Pancreas (tissue), 10 donors: Measurements from ENCODE around the gene SHISA7. TPM values are rescaled to one million over a fixed set of nuclear protein-coding genes. Genes with fewer than 3 reads are reported as not detected.

Source experiments
- ATAC-seq, 4 donors: fragments of 200-7000 bp; cut with Tn5 transposase; one replicate each; pipeline versions ENCODE4 v1.8.0 to v1.9.1; 2020; ENCODE audit warnings: mild to moderate bottlenecking in 4 of 4, moderate library complexity in 4 of 4
- DNase-seq, 6 donors: peaks; one replicate each; pipeline ENCODE4 v3.0.0-alpha.2; 2020
- FAIRE-seq: peaks from 2 replicates; lab custom pipeline; 2012; peaks lifted over from hg19 to GRCh38; lab: Jason Lieb, UNC
- H3K27ac ChIP-seq, 4 donors: fragments of 200-600 bp; sonication (generic); 1 replicate in 3 of 4; 2 replicates in 1 of 4; pipeline versions ENCODE4 v1.5.0 to v1.8.0; 2020
- H3K27me3 ChIP-seq, 4 donors: fragments of 200-600 bp; one replicate each; pipeline ENCODE4 v1.8.0; 2021
- H3K36me3 ChIP-seq, 3 donors: fragments of 200-600 bp; sonication (generic) in 1 of 3; one replicate each; pipeline versions ENCODE4 v1.5.0 to v1.8.0; 2020 to 2021
- H3K4me1 ChIP-seq, 3 donors: fragments of 200-600 bp; one replicate each; pipeline ENCODE4 v1.8.0; 2021
- H3K4me3 ChIP-seq, 4 donors: fragments of 200-600 bp; sonication (generic) in 2 of 4; one replicate each; pipeline versions ENCODE4 v1.5.0 to v1.8.0; 2020 to 2021
- H3K9me3 ChIP-seq, 4 donors: fragments of 200-600 bp; one replicate each; pipeline ENCODE4 v1.8.0; 2021
- WGBS, 2 donors: extraction: QIAGEN DNeasy Blood & Tissue Kit; methylation state at CpG; one replicate each; pipeline ENCODE4 v1.1.7; 2013; 5-methylcytosine and 5-hydroxymethylcytosine counted together
- intact Hi-C, 3 donors: fragments of 100-400 bp; cut with DNase I; formaldehyde crosslinking; loops; one replicate each; pipeline versions ENCODE4 v1.11.1 to v1.14.2; 2022
- polyA plus RNA-seq, 2 donors: library from polyadenylated mRNA; stranded (reverse); fragments of 200-250 nt; gene quantifications; one replicate each; pipeline ENCODE4 v1.2.3, GENCODE V29; 2013
- total RNA-seq, 6 donors: library from RNA; stranded (reverse); fragmentation: NEBNext Ultra II Directional in 4 of 6; extraction: Animal tissue kit (Norgen Biotek cat#: 25700) in 4 of 6; gene quantifications; one replicate each; pipeline versions ENCODE4 v1.2.1 to v1.2.4, GENCODE V29; 2021 to 2023
- TF ChIP-seq, protein P1 (sequence below), 4 donors: fragments of 200-600 bp; sonication (generic) in 3 of 4; IDR thresholded peaks; one replicate each; pipeline versions ENCODE4 v1.5.0 to v1.8.0; 2021; ENCODE audit warnings: antibody characterized with exemption in 4 of 4
- donor health status: healthy with polysubstance abuse.
- donor health status: DM: no; HTN: no; CAD: no; lungs with moderate emphysema.
- donor health status: DM: no; HTN: no; CAD: no.
- donor health status: control.
- donor health status: control.
- donor health status: Bipolar disorder and iron deficiency.
- donor health status: DM: yes; HTN: yes; CAD: no.
- donor health status: DM: no; HTN: no; CAD: no.
- donor health status: DM: no; HTN: no; CAD: no.
- donor health status: DM: yes; HTN: yes; CAD: no.

Gene SHISA7
- total and polyA plus RNA-seq, 8 donors: 0.04 to 0.33 (median 0.06) TPM; not detected in 3

DNA sequence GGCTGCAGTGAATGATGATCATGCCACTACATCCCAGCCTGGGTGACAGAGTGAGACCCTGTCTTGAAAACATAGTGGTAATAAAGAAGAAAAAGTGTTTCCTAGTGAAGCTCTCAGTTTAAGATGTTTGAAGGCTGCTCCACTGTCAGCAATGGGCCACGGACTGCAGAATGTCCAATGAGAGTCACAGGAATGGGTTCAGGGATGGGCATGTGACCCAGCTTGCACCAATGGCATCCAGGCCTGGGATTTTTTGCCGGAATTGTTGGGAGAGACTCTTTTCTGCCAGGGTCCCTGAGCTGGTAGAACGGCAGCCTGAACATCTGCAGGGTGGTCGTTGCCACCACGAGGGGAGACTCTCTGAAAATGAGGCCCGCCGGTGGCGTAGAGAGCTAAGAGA, 6.3 kb downstream of the SHISA7 start:
- no peak overlapping the region for H3K4me3 ChIP-seq
- no peaks in the 10 kb centered on the region for H3K4me1 ChIP-seq
- no peaks in the 10 kb centered on the region for H3K9me3 ChIP-seq
- ATAC-seq (no peak), FAIRE-seq (no peak), DNase-seq (no peak)
- peaks cover 0 to 18% (median 7%) of the 10 kb centered on the region in 4 donors for H3K27me3 ChIP-seq
- no peaks in the 10 kb centered on the region for H3K36me3 ChIP-seq
- no peak overlapping the region for H3K27ac ChIP-seq
- TF ChIP-seq, protein P1, sequence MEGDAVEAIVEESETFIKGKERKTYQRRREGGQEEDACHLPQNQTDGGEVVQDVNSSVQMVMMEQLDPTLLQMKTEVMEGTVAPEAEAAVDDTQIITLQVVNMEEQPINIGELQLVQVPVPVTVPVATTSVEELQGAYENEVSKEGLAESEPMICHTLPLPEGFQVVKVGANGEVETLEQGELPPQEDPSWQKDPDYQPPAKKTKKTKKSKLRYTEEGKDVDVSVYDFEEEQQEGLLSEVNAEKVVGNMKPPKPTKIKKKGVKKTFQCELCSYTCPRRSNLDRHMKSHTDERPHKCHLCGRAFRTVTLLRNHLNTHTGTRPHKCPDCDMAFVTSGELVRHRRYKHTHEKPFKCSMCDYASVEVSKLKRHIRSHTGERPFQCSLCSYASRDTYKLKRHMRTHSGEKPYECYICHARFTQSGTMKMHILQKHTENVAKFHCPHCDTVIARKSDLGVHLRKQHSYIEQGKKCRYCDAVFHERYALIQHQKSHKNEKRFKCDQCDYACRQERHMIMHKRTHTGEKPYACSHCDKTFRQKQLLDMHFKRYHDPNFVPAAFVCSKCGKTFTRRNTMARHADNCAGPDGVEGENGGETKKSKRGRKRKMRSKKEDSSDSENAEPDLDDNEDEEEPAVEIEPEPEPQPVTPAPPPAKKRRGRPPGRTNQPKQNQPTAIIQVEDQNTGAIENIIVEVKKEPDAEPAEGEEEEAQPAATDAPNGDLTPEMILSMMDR (IDR thresholded peaks at IDR 0.05): no peak
- WGBS, 2 donors: 34 to 37% methylated on average over 8 of the region's 8 CpGs
- intact Hi-C loops: no loop called here

DNA sequence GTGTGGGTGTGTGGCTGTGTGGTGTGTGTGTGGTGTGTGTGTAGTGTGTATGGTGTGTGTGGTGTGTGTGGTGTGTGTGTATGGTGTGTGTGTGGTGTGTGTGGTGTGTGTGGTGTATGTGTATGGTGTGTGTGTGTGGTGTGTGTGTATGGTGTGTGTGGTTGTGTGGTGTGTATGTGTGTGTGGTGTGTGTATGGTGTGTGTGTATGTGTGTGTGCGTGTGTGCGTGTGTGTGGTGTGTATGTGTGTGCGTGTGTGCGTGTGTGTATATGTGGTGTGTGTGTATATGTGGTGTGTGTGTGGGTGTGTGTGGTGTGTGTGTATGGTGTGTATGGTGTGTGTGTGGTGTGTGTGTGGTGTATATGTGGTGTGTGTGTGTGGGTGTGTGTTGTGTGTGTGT, 8.1 kb downstream of the SHISA7 start:
- WGBS, 2 donors: 76 to 83% methylated on average over 4 of the region's 4 CpGs
- peaks cover 0 to 8% (median 3%) of the 10 kb centered on the region in 4 donors for H3K27me3 ChIP-seq
- TF ChIP-seq, protein P1 (IDR thresholded peaks at IDR 0.05): no peak
- no peaks in the 10 kb centered on the region for H3K9me3 ChIP-seq
- FAIRE-seq (no peak), ATAC-seq (no peak), DNase-seq (no peak)
- no peak overlapping the region for H3K4me3 ChIP-seq
- no peaks in the 10 kb centered on the region for H3K36me3 ChIP-seq
- no peak overlapping the region for H3K27ac ChIP-seq
- H3K4me1 ChIP-seq: no peaks in the 10 kb centered on the region
- intact Hi-C loops: no loop called here

DNA sequence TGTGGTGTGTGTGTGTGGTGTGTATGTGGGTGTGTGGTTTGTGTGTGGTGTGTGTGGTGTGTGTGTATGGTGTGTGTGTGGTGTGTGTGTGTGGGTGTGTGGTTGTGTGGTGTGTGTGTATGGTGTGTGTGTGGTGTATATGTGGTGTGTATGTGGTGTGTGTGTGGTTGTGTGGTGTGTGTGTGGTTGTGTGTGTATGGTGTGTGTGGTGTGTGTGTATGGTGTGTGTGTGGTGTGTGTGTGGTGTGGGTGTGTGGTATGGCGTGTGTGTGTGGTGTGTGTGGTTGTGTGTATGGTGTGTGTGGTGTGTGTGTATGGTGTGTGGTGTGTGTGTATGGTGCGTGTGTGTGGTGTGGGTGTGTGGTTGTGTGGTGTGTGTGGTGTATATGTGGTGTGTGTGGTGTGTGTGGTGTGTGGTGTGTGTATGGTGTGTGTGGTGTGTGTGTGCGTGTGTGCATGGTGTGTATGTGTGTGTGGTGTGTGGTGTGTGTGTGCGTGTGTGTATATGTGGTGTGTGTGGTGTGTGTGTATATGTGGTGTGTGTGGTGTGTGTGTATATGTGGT, 8.7 kb downstream of the SHISA7 start:
- intact Hi-C loops: no loop called here

DNA sequence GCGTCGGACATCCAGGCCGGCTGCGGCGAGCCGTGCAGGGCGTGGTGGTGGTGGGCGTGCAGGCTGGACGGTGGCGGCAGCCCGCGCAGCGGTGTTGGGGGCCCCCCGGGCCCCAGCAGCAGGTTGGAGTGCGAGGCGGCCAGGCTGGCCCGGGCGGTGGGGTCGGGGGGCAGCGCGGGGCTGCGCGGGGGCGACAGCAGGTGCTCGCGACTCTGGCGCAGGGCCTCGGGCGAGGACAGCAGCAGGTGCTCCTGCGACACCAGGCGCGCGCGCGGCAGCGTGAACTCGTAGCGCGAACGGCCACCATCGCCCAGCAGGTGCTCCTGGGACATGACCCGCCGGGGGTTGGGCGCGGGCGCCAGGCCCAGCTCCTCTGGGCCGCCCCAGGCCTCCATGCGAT, 9.8 kb downstream of the SHISA7 start:
- DNase-seq: peak in 1 of 6 donors; percentile 71
- 1 to 5% methylated on average over 19 to 48 of the region's 48 CpGs for WGBS, 2 donors

More for the DNA sequence above, 8.7 kb downstream of the SHISA7 start:
- Histone ChIP-seq H3K27ac (no peak overlapping the region), H3K4me3 (no peak overlapping the region), H3K27me3 (peaks cover 0 to 8% (median 2%) of the 10 kb centered on the region in 4 donors), H3K36me3 (no peaks in the 10 kb centered on the region), H3K4me1 (no peaks in the 10 kb centered on the region), H3K9me3 (no peaks in the 10 kb centered on the region)
- no peak for FAIRE-seq
- WGBS, 2 donors: 69 to 94% methylated on average over 4 of the region's 4 CpGs
- no peak for ATAC-seq
- TF ChIP-seq, protein P1 (IDR thresholded peaks at IDR 0.05): no peak
- DNase-seq: no peak

More for the DNA sequence above, 9.8 kb downstream of the SHISA7 start:
- no peak for ATAC-seq
- no peaks in the 10 kb centered on the region for H3K36me3 ChIP-seq
- H3K9me3 ChIP-seq: no peaks in the 10 kb centered on the region
- H3K4me3 ChIP-seq: no peak overlapping the region
- H3K27ac ChIP-seq: no peak overlapping the region
- intact Hi-C loops: no loop called here
- no peak for FAIRE-seq
- peaks cover 0 to 8% (median 2%) of the 10 kb centered on the region in 4 donors for H3K27me3 ChIP-seq
- H3K4me1 ChIP-seq: no peaks in the 10 kb centered on the region
- TF ChIP-seq, protein P1 (IDR thresholded peaks at IDR 0.05): no peak
